Liver (tissue), 9 donors: ENCODE measurements around the gene PLXDC2. TPM values are rescaled to one million over a fixed set of nuclear protein-coding genes. Genes with fewer than 3 reads are reported as not detected.

Source experiments
- DNase-seq: peaks from one replicate; pipeline ENCODE4 v3.0.0-alpha.2; 2017; ENCODE audit warnings: low spot score
- H3K27ac ChIP-seq, 2 donors: one replicate each; pipeline ENCODE4 v1.7.0; 2013; ENCODE audit warnings: inconsistent platforms in 2 of 2, low read length in 2 of 2, control low read depth in 1 of 2, low read depth in 1 of 2, mild to moderate bottlenecking in 1 of 2
- H3K27me3 ChIP-seq, 4 donors: one replicate each; pipeline versions ENCODE4 v1.6.1 to v1.7.0; 2013; ENCODE audit warnings: low read length in 3 of 4, inconsistent platforms in 1 of 4, mild to moderate bottlenecking in 1 of 4, moderate library complexity in 1 of 4; ENCODE audit not compliant: control insufficient read depth in 4 of 4, insufficient read depth in 4 of 4
- H3K36me3 ChIP-seq, 4 donors: one replicate each; pipeline versions ENCODE4 v1.6.1 to v1.7.0; 2013; ENCODE audit warnings: low read length in 3 of 4, mild to moderate bottlenecking in 3 of 4, low read depth in 1 of 4, moderate library complexity in 1 of 4; ENCODE audit not compliant: control insufficient read depth in 4 of 4, insufficient read depth in 3 of 4
- H3K4me1 ChIP-seq, 4 donors: one replicate each; pipeline versions ENCODE4 v1.6.1 to v1.7.0; 2013; ENCODE audit warnings: low read length in 3 of 4, mild to moderate bottlenecking in 3 of 4, moderate library complexity in 1 of 4; ENCODE audit not compliant: control insufficient read depth in 4 of 4, insufficient read depth in 4 of 4
- H3K4me3 ChIP-seq, 3 donors: one replicate each; pipeline versions ENCODE4 v1.6.1 to v1.7.0; 2013; ENCODE audit warnings: low read length in 3 of 3, control low read depth in 1 of 3, low read depth in 1 of 3, mild to moderate bottlenecking in 1 of 3
- H3K9ac ChIP-seq, 2 donors: one replicate each; pipeline ENCODE4 v1.7.0; 2013; ENCODE audit warnings: low read length in 2 of 2, mild to moderate bottlenecking in 2 of 2, moderate library complexity in 2 of 2, control low read depth in 1 of 2, low read depth in 1 of 2
- H3K9me3 ChIP-seq, 4 donors: one replicate each; pipeline versions ENCODE4 v1.6.1 to v1.7.0; 2013; ENCODE audit warnings: low read length in 3 of 4; ENCODE audit not compliant: control insufficient read depth in 4 of 4
- EGR1 ChIP-seq, 2 donors: IDR thresholded peaks; 2 replicates each; pipeline ENCODE4 v1.6.1; 2016 to 2018; ENCODE audit warnings: antibody characterized with exemption in 2 of 2, low read depth in 2 of 2
- FOXA1 ChIP-seq: IDR thresholded peaks from 2 replicates; pipeline ENCODE4 v1.6.1; 2016; ENCODE audit warnings: antibody characterized with exemption
- FOXA2 ChIP-seq: IDR thresholded peaks from 2 replicates; pipeline ENCODE4 v1.6.1; 2016; ENCODE audit warnings: antibody characterized with exemption
- GABPA ChIP-seq, 2 donors: IDR thresholded peaks in 1 of 2; conservative IDR thresholded peaks in 1 of 2; 2 replicates each; pipeline ENCODE4 v1.6.1; 2016; ENCODE audit warnings: antibody characterized with exemption in 2 of 2, mild to moderate bottlenecking in 1 of 2, moderate library complexity in 1 of 2
- HNF4A ChIP-seq, 2 donors: conservative IDR thresholded peaks; 2 replicates each; pipeline ENCODE4 v1.6.1; 2016; ENCODE audit warnings: antibody characterized with exemption in 2 of 2, mild to moderate bottlenecking in 2 of 2
- HNF4G ChIP-seq: IDR thresholded peaks from 2 replicates; pipeline ENCODE4 v1.6.1; 2016; ENCODE audit warnings: antibody characterized with exemption
- JUND ChIP-seq, 2 donors: IDR thresholded peaks; 2 replicates each; pipeline ENCODE4 v1.6.1; 2016; ENCODE audit warnings: antibody characterized with exemption in 2 of 2
- MAX ChIP-seq: IDR thresholded peaks from 2 replicates; pipeline ENCODE4 v1.6.1; 2016; ENCODE audit warnings: antibody characterized with exemption
- NR2F2 ChIP-seq: IDR thresholded peaks from 2 replicates; pipeline ENCODE4 v1.6.1; 2016; ENCODE audit warnings: antibody characterized with exemption
- RAD21 ChIP-seq, 2 donors: IDR thresholded peaks; 2 replicates each; pipeline ENCODE4 v1.6.1; 2016; ENCODE audit warnings: antibody characterized with exemption in 2 of 2, mild to moderate bottlenecking in 2 of 2
- REST ChIP-seq: IDR thresholded peaks from 2 replicates; pipeline ENCODE4 v1.6.1; 2016; ENCODE audit warnings: antibody characterized with exemption, mild to moderate bottlenecking
- RXRA ChIP-seq, 2 donors: IDR thresholded peaks; 2 replicates each; pipeline ENCODE4 v1.6.1; 2017 to 2018; ENCODE audit warnings: antibody characterized with exemption in 2 of 2, mild to moderate bottlenecking in 1 of 2
- SP1 ChIP-seq: IDR thresholded peaks from 2 replicates; pipeline ENCODE4 v1.6.1; 2018; ENCODE audit warnings: antibody characterized with exemption, mild to moderate bottlenecking
- TAF1 ChIP-seq: conservative IDR thresholded peaks from 2 replicates; pipeline ENCODE4 v1.6.1; 2016; ENCODE audit warnings: antibody characterized with exemption, mild to moderate bottlenecking
- YY1 ChIP-seq: IDR thresholded peaks from 2 replicates; pipeline ENCODE4 v1.6.1; 2016; ENCODE audit warnings: antibody characterized with exemption, mild to moderate bottlenecking
- ZBTB33 ChIP-seq: IDR thresholded peaks from 2 replicates; pipeline ENCODE4 v1.6.1; 2016; ENCODE audit warnings: antibody characterized with exemption
- WGBS: extraction: QIAGEN DNeasy Blood & Tissue Kit; methylation state at CpG from one replicate; pipeline ENCODE4 v1.1.7; 2013; 5-methylcytosine and 5-hydroxymethylcytosine counted together
- polyA plus RNA-seq, 2 donors: library from polyadenylated mRNA; stranded (reverse) in 1 of 2; unstranded in 1 of 2; fragments of 200-250 nt in 1 of 2; fragments of >200 nt in 1 of 2; fragmentation: Nextera tagmentation in 1 of 2; extraction: Ambion mirVana in 1 of 2; gene quantifications; one replicate each; pipeline versions ENCODE4 v1.2.1 to v1.2.3, GENCODE V29; 2013 to 2015
- total RNA-seq, 2 donors: library from RNA; depleted of rRNA; stranded (reverse); fragments of >200 nt; gene quantifications; one replicate each; pipeline ENCODE4 v1.2.3, GENCODE V29; 2014
- TF ChIP-seq, protein P1 (sequence below): fragments of 150-350 bp; IDR thresholded peaks from 2 replicates; pipeline ENCODE4 v1.5.1; 2017; ENCODE audit warnings: improper control_type of control experiment, low read depth, low read length; ENCODE audit not compliant: missing input control
- TF ChIP-seq, protein P2 (sequence below): IDR thresholded peaks from 2 replicates; pipeline ENCODE4 v1.6.1; 2016; ENCODE audit warnings: antibody characterized with exemption
- donor health status: healthy.
- donor health status: healthy.
- donor health status: healthy.
- donor health status: healthy.
- donor health status: healthy.

Gene PLXDC2
- total and polyA plus RNA-seq, 4 donors = 1.4 to 5.1 (median 2.4) TPM

- H3K4me1 ChIP-seq = no peaks in the 10 kb centered on the region
- H3K27ac ChIP-seq = no peak overlapping the region
- TF ChIP-seq FOXA2 (no peak), JUND (IDR thresholded peaks at IDR 0.05) (no peak), RXRA (IDR thresholded peaks at IDR 0.05) (no peak), RAD21 (IDR thresholded peaks at IDR 0.05) (no peak), MAX (no peak), EGR1 (IDR thresholded peaks at IDR 0.05; ENCODE audit: low read depth in 2 of 2) (no peak), SP1 (no peak), YY1 (no peak), NR2F2 (no peak), TAF1 (no peak), HNF4A (conservative IDR thresholded peaks at IDR 0.05) (no peak)
- TF ChIP-seq, protein P1, sequence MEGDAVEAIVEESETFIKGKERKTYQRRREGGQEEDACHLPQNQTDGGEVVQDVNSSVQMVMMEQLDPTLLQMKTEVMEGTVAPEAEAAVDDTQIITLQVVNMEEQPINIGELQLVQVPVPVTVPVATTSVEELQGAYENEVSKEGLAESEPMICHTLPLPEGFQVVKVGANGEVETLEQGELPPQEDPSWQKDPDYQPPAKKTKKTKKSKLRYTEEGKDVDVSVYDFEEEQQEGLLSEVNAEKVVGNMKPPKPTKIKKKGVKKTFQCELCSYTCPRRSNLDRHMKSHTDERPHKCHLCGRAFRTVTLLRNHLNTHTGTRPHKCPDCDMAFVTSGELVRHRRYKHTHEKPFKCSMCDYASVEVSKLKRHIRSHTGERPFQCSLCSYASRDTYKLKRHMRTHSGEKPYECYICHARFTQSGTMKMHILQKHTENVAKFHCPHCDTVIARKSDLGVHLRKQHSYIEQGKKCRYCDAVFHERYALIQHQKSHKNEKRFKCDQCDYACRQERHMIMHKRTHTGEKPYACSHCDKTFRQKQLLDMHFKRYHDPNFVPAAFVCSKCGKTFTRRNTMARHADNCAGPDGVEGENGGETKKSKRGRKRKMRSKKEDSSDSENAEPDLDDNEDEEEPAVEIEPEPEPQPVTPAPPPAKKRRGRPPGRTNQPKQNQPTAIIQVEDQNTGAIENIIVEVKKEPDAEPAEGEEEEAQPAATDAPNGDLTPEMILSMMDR = no peak
- TF ChIP-seq, protein P2, sequence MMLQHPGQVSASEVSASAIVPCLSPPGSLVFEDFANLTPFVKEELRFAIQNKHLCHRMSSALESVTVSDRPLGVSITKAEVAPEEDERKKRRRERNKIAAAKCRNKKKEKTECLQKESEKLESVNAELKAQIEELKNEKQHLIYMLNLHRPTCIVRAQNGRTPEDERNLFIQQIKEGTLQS = no peak
- no peak for DNase-seq
- 69% methylated on average over 3 of the region's 3 CpGs for WGBS
- no peaks in the 10 kb centered on the region for H3K36me3 ChIP-seq
- H3K27me3 ChIP-seq = no peaks in the 10 kb centered on the region
- no peak overlapping the region for H3K4me3 ChIP-seq
- no peak overlapping the region for H3K9ac ChIP-seq
- H3K9me3 ChIP-seq = no peaks in the 10 kb centered on the region
Observed at GRCh38 chr10:19908991-19909696, 92.9 kb downstream of the PLXDC2 start.

- DNase-seq = no peak
- Histone ChIP-seq H3K4me3 (no peak overlapping the region), H3K27me3 (no peaks in the 10 kb centered on the region), H3K9ac (no peak overlapping the region), H3K27ac (no peak overlapping the region), H3K4me1 (peaks cover 0 to 3% (median 0%) of the 10 kb centered on the region in 4 donors), H3K9me3 (no peaks in the 10 kb centered on the region), H3K36me3 (no peaks in the 10 kb centered on the region)
- 79% methylated on average over 2 of the region's 2 CpGs for WGBS
- TF ChIP-seq EGR1 (IDR thresholded peaks at IDR 0.05; ENCODE audit: low read depth in 2 of 2) (no peak), FOXA2 (no peak), RXRA (IDR thresholded peaks at IDR 0.05) (no peak), MAX (no peak), TAF1 (no peak), RAD21 (IDR thresholded peaks at IDR 0.05) (no peak), HNF4A (conservative IDR thresholded peaks at IDR 0.05) (no peak), NR2F2 (no peak), SP1 (no peak), GABPA (IDR thresholded peaks at IDR 0.05 in 1 of 2, conservative IDR thresholded peaks at IDR 0.05 in 1 of 2) (no peak), ZBTB33 (no peak), FOXA1 (no peak), YY1 (no peak), REST (no peak), HNF4G (no peak), JUND (IDR thresholded peaks at IDR 0.05) (no peak)
Observed at GRCh38 chr10:19911886-19912285, 95.7 kb downstream of the PLXDC2 start.
